GM10248 (cell line): Measurements from ENCODE around the gene UBQLN4.

ENCODE experiments used
- CTCF ChIA-PET: fragments of 300-600 bp; sonication (Branson Sonifier 250); formaldehyde crosslinking; extraction: SDS; loops from one replicate; lab custom pipeline; 2021; ENCODE audit warnings: antibody characterized with exemption; lab: Yijun Ruan, JAX
- POLR2A ChIA-PET: fragments of 350-650 bp; sonication (Branson Sonifier 250); formaldehyde crosslinking; extraction: SDS; loops from one replicate; lab custom pipeline; 2020; ENCODE audit warnings: antibody characterized with exemption; lab: Yijun Ruan, JAX
- DNase-seq: peaks from one replicate; pipeline ENCODE4 v3.0.0; 2012; ENCODE audit errors: extremely low spot score
- TF ChIP-seq, protein P1 (sequence below): IDR thresholded peaks from 2 replicates; pipeline ENCODE4 v1.5.1; 2012; ENCODE audit warnings: mild to moderate bottlenecking, low read depth; ENCODE audit errors: extremely low read depth, missing control alignments, control extremely low read depth

The UBQLN4 gene

DNA sequence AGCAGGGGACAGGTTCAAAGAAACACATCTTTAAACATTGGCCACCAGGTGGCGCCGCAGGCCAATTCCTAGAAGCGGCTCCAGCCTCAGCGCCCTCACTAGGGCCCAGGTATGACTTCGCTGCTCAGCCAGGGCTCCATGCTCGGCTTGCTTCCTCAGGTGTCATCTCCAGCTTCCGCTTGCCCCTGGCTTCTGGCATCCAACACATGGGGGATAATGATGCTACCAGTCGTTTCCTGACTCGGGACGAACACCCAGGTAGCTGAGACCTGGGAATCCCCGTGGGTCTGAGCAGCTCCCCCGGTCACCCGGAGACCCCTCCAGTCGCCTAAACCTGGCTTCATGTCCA is 37.2 kb upstream of the UBQLN4 start:
- ChIA-PET POLR2A (no interaction called here), CTCF (interaction anchor here (0.6 to 29.1 kb wide), 20 partner anchors 9 to 282 kb away, joined by 3 to 1172 read pairs (median 4); partner anchors contain the start of genes LMNA and MEX3A)
- TF ChIP-seq, protein P1, sequence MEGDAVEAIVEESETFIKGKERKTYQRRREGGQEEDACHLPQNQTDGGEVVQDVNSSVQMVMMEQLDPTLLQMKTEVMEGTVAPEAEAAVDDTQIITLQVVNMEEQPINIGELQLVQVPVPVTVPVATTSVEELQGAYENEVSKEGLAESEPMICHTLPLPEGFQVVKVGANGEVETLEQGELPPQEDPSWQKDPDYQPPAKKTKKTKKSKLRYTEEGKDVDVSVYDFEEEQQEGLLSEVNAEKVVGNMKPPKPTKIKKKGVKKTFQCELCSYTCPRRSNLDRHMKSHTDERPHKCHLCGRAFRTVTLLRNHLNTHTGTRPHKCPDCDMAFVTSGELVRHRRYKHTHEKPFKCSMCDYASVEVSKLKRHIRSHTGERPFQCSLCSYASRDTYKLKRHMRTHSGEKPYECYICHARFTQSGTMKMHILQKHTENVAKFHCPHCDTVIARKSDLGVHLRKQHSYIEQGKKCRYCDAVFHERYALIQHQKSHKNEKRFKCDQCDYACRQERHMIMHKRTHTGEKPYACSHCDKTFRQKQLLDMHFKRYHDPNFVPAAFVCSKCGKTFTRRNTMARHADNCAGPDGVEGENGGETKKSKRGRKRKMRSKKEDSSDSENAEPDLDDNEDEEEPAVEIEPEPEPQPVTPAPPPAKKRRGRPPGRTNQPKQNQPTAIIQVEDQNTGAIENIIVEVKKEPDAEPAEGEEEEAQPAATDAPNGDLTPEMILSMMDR: peak; percentile 71
- DNase-seq: peak; percentile 86

DNA sequence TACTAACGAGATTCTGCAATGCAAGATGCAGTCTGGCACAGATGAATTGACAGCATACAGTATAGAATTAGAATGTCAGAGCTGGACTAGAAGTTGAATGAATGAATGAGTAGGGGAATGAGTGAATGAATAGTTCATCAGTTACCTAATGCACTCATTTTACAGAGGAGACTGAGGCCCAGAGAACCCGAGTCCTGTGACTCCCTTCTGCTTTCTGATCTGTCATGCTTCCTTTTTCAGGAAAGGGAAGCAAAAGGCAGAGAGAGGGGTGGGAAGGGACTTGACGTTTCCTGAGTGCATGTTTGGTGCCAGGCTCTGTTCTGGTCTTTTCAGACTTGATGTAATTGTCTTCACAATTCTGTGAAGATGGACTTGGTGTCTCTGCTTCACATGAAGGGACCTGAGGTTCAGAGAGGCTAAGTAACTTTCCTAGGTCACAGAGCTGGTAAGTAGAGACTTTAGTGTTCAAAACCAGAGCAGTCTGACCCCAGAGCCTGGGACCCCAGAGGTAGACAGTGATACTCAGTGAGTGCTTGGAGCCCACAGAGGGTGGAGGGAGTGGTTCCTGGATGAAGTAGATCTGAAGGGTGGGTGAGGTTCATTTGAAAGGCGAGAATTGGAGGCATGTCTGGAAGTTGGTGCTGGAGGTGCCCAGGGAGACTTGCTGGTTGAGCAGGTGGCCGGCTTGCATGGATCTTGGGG is 36.7 kb upstream of the UBQLN4 start:
- ChIA-PET POLR2A (no interaction called here), CTCF (interaction anchor here (1.0 to 29.1 kb wide), 18 partner anchors 9 to 282 kb away, joined by 3 to 1172 read pairs (median 4); partner anchors contain the start of gene LMNA)
- TF ChIP-seq, protein P1: no peak
- DNase-seq: no peak

DNA sequence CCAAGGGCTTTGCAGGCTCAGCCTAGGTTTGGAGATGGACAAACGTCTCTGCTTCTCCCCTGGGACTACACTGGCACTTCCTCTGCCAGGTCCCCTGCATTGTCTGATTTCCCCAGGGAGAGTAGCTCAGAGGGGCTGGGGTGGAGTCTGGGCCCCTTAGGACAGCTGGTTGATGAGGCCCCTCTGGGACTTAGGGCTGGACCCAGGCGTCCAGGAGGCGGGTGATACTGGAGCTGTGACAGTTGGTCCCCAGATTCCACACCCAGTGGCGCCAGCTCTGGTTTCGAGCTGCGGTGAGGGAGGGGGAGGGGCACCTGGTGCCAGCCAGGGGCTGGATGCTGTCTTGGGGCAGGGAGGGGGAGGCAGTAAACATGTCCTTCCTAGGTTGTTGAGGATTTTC is 36.1 kb upstream of the UBQLN4 start:
- no peak for DNase-seq
- CTCF ChIA-PET: interaction anchor here (0.9 to 29.1 kb wide), 10 partner anchors 10 to 229 kb away, joined by 3 to 1172 read pairs (median 6); partner anchors contain the start of gene LMNA
- TF ChIP-seq, protein P1: no peak
- POLR2A ChIA-PET: no interaction called here

DNA sequence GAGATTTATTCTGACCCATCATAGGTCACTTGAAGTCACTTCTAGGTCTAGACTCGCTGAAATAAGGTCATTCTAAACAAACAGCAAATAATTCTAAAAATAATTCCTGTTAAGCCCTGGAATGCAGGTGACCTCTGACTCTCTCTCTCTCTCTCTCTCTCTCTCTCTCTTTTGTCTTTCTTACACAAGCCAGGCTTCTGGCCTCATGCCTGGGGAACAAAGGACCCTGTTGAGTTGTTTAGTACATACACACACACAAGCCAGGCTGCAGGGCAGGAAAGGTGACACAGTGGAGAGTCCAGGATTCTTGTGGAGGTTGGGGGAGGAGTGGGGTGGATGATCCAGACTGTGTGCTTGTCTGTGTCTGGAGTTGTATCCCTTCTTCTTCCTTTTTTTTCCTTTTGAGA is 32.7 kb upstream of the UBQLN4 start:
- TF ChIP-seq, protein P1: no peak
- ChIA-PET CTCF (interaction anchor here (1.5 to 29.1 kb wide), 2 partner anchors 20 to 38 kb away, joined by 3 to 1172 read pairs; partner anchors contain the start of gene LMNA), POLR2A (no interaction called here)
- no peak for DNase-seq

DNA sequence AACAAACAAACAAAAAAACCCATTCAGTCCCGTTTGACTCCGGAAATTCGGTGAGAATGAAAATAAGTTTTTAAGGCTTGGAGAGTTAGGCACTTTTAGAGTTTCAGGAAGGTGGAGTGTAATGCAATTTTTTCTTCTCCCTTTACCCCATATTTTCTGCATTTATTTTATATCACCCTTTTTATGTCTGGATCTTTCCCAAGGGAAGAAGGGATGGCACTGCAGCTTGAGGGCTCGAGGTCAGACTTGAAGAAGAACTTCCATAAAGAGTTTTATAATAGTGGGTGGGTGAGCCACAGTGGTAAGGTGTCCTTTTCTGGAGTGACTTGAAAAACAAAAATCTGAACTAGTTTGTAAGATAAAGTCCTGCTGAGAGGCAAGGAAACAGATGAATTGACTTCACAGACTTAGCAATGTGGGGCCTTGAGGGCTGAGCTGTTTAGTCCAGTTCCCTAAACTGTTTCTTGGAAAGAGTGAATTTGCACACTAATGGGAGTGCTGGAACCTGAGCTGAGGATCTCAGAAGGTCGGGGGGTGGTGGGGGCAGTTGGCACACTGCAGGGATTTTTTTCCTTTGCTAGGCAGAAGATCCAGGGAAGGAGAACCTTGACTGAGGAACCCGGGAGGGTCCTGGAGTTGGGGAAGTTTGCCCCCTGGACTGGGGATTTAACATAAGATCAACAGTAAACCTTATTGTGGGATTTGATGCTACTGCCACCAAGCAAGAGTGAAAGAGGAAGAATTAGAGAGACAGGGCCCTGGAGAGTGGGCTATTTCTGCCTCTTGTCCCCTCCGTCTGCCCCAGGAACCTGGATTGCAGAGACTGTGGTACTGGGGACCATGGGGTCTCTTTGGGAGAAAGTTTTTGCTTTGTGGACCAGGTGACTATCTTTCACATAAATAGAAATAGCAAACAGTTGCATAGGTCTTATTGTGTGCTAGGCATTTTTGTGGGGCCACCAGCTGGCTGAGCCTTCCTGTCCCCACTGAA is 30.5 kb upstream of the UBQLN4 start:
- TF ChIP-seq, protein P1: no peak
- ChIA-PET CTCF (interaction anchor here (0.8 to 29.1 kb wide), 8 partner anchors 8 to 141 kb away, joined by 3 to 1172 read pairs (median 5); partner anchors contain the start of gene LMNA), POLR2A (interaction anchor here (0.6 kb wide), 1 partner anchor 94 kb away, joined by 4 read pairs; no protein-coding TSS in a partner anchor)
- no peak for DNase-seq

DNA sequence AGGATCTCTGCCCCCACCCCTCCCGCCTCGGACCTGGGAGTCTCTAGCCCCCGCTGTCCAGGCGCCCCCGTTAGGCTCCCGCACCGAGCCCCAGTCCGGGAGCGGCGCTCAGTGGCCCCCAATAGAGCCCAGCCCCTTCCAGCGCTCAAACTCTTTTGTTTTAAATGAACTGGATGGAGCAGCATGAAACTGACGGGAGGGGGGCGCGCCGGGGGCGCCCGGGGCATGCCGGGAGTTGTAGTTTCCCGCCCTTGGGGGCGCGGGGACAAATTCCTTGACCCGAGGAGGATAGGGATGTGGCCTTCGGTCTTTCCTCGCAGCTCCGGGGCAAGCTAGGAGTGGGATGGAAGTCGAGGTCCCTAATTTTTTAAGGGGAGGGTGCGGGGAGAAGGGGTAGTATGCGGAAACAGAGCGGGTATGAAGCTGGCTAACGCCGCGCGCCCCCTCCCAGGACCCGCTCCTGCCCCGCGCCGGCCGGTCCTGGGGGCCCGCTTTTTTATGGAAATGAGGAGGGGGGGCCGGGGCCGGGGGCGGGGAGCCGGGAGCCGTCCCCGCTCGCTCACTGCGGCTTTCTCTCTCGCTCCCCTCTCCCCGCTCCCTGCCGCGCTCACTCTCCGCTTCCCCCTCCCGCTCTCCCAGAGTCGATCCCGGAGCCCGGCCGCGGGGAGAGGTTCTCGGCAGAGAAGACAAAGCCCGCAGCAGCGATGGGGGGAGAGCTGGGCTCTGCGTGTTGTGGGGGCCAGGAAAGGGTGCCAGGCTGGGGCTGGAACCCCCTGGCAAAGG is 28.9 kb upstream of the UBQLN4 start, which contains the start of gene MEX3A:
TSS of gene MEX3A (minus strand) at position 157 of the 783 bp plus-strand sequence. CDS start 467 bp downstream, outside the sequence.
- CTCF ChIA-PET: interaction anchor here (1.0 to 29.1 kb wide), 6 partner anchors 9 to 59 kb away, joined by 3 to 1172 read pairs (median 9); partner anchors contain the start of gene LMNA

More for the DNA sequence above, 28.9 kb upstream of the UBQLN4 start, which contains the start of gene MEX3A:
- POLR2A ChIA-PET: no interaction called here
- TF ChIP-seq, protein P1: no peak
- peak; percentile 85 for DNase-seq
